ENCODE results near the gene PDE9A. TPM values are rescaled to one million over a fixed set of nuclear protein-coding genes. Genes with fewer than 3 reads are reported as not detected.

PDE9A gene
- total RNA-seq, 1 experiment from 2014 or later, result not detected

GRCh38 chr21:42739061-42739931 is 85.9 kb downstream of the PDE9A start:
- Histone ChIP-seq H3K27me3 (ENCODE audit: low read length) (no peaks in the 10 kb centered on the region), H3K9me3 (ENCODE audit: low read length) (no peaks in the 10 kb centered on the region), H3K4me1 (ENCODE audit: low read length) (no peaks in the 10 kb centered on the region), H3K9ac (ENCODE audit: low read length) (no peak overlapping the region), H3K79me2 (ENCODE audit: low read length) (no peaks in the 10 kb centered on the region), H3K36me3 (ENCODE audit: insufficient read depth, low read length) (no peaks in the 10 kb centered on the region), H4K20me1 (ENCODE audit: insufficient read depth, low read depth, low read length) (no peaks in the 10 kb centered on the region), H3K27ac (ENCODE audit: low read length) (no peak overlapping the region), H3K4me2 (ENCODE audit: low read depth, low read length, poor library complexity, severe bottlenecking) (no peak overlapping the region), H3K9me2 (replicated peaks; ENCODE audit: insufficient read depth, low read length) (no peaks in the 10 kb centered on the region), H3K4me3 (ENCODE audit: low read length) (no peak overlapping the region), H2AFZ (ENCODE audit: low read length) (no peak overlapping the region)
- no peak for DNase-seq

DNA sequence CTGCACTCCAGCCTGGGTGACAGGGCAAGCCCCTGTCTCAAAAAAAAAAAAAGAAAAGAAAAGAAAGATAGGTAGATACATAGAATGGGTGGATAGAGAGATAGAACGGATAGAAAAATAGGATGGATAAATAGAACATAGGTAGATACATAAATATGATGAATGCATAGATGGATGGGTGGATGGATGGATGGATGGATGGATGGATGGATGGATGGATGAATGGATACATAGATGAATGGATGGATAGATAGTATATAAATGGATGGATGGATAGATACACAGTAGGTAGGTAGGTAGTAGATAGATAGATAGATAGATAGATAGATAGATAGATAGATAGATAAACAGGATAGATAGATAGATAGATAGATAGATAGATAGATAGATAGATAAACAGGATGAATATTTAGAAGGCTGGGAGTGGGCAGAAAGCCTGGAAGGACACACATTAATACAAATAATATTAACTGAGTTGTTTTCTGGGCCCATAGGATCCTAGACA is 87.0 kb downstream of the PDE9A start:
- H3K36me3 ChIP-seq (ENCODE audit: insufficient read depth, low read length), result no peaks in the 10 kb centered on the region
- H2AFZ ChIP-seq (ENCODE audit: low read length), result no peak overlapping the region
- DNase-seq, result no peak
- H4K20me1 ChIP-seq (ENCODE audit: insufficient read depth, low read depth, low read length), result no peaks in the 10 kb centered on the region
- no peak overlapping the region for H3K9ac ChIP-seq (ENCODE audit: low read length)
- H3K9me2 ChIP-seq (replicated peaks; ENCODE audit: insufficient read depth, low read length), result no peaks in the 10 kb centered on the region
- no peaks in the 10 kb centered on the region for H3K27me3 ChIP-seq (ENCODE audit: low read length)
- H3K79me2 ChIP-seq (ENCODE audit: low read length), result no peaks in the 10 kb centered on the region
- no peak overlapping the region for H3K4me2 ChIP-seq (ENCODE audit: low read depth, low read length, poor library complexity, severe bottlenecking)
- H3K27ac ChIP-seq (ENCODE audit: low read length), result no peak overlapping the region
- H3K4me3 ChIP-seq (ENCODE audit: low read length), result no peak overlapping the region
- no peaks in the 10 kb centered on the region for H3K9me3 ChIP-seq (ENCODE audit: low read length)
- no peaks in the 10 kb centered on the region for H3K4me1 ChIP-seq (ENCODE audit: low read length)

DNA sequence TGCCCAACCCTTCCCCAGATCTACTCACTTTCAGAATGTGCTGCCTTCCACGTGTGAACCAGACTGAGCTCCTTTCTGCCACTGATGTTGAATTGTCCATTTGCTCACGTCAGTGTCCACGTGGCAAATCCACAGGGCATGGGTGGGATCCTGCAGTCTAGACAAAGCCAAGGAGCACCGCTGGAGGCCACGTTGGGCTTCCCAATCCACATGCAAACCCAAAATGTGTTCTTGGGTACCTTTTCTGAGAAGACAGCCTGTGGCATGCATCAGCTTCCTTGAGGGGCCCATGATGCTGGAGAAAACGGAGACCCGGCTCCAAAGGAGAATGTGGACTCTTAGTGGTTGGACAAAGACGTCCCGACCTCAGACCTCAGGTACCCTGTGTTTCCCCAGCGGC is 87.6 kb downstream of the PDE9A start:
- H2AFZ ChIP-seq (ENCODE audit: low read length), result no peak overlapping the region

GRCh38 chr21:42744520-42745445 is 91.4 kb downstream of the PDE9A start:
- DNase-seq, result no peak
- Histone ChIP-seq H3K79me2 (ENCODE audit: low read length) (no peaks in the 10 kb centered on the region), H3K27me3 (ENCODE audit: low read length) (no peaks in the 10 kb centered on the region), H3K9ac (ENCODE audit: low read length) (no peak overlapping the region), H3K4me1 (ENCODE audit: low read length) (no peaks in the 10 kb centered on the region), H3K27ac (ENCODE audit: low read length) (no peak overlapping the region), H3K9me3 (ENCODE audit: low read length) (no peaks in the 10 kb centered on the region), H3K36me3 (ENCODE audit: insufficient read depth, low read length) (no peaks in the 10 kb centered on the region), H3K9me2 (replicated peaks; ENCODE audit: insufficient read depth, low read length) (no peaks in the 10 kb centered on the region), H3K4me2 (ENCODE audit: low read depth, low read length, poor library complexity, severe bottlenecking) (no peak overlapping the region), H3K4me3 (ENCODE audit: low read length) (no peak overlapping the region), H2AFZ (ENCODE audit: low read length) (no peak overlapping the region), H4K20me1 (ENCODE audit: insufficient read depth, low read depth, low read length) (0 out of 2 replicates have a peak, but pooled peaks cover 4% of the 10 kb centered on the region)

More for the DNA sequence above, 87.6 kb downstream of the PDE9A start:
- H4K20me1 ChIP-seq (ENCODE audit: insufficient read depth, low read depth, low read length), result no peaks in the 10 kb centered on the region
- no peak overlapping the region for H3K4me2 ChIP-seq (ENCODE audit: low read depth, low read length, poor library complexity, severe bottlenecking)
- no peak overlapping the region for H3K4me3 ChIP-seq (ENCODE audit: low read length)
- H3K9ac ChIP-seq (ENCODE audit: low read length), result no peak overlapping the region
- no peaks in the 10 kb centered on the region for H3K9me2 ChIP-seq (replicated peaks; ENCODE audit: insufficient read depth, low read length)
- H3K27ac ChIP-seq (ENCODE audit: low read length), result no peak overlapping the region
- no peaks in the 10 kb centered on the region for H3K4me1 ChIP-seq (ENCODE audit: low read length)
- H3K27me3 ChIP-seq (ENCODE audit: low read length), result no peaks in the 10 kb centered on the region
- H3K36me3 ChIP-seq (ENCODE audit: insufficient read depth, low read length), result no peaks in the 10 kb centered on the region
- no peaks in the 10 kb centered on the region for H3K9me3 ChIP-seq (ENCODE audit: low read length)
- no peaks in the 10 kb centered on the region for H3K79me2 ChIP-seq (ENCODE audit: low read length)
- no peak for DNase-seq

DNA sequence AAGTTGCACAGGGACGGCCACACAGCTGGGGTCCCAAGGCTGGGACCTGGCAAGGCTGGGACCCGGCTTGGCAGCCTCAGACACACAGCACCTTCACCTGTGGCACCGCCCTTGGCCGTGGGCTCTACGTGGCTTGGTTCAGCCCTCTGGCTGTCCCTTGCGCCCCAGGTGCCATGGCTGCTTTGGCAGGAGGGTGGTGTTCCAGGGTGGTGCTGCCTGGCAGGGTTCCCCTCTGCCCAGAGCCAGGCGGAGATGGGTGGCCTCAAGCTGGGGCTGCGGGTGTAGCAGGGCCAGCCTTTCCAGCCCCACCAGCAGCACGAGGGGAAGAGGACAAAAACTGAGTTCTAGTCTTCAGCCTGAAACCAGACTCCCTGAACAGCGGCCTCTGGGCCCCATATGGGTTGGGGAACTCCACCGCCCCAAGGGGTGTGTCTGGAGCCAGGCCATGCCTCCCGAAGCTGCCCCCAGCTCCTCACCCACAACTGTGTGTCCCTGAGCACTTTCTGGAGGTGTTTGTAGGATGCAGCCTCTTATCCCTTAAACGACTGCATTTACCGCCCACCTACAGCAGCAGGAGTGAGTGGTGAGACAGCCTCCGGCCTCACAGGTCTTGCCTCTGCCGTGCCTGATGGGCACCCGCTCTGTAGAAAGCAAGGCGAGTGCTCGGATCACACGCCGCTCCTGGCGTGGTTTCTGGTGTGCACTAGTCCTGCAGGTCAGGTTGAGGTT is 92.3 kb downstream of the PDE9A start:
- no peak overlapping the region for H2AFZ ChIP-seq (ENCODE audit: low read length)
- no peaks in the 10 kb centered on the region for H3K9me2 ChIP-seq (replicated peaks; ENCODE audit: insufficient read depth, low read length)
- 0 out of 2 replicates have a peak, but pooled peaks cover 4% of the 10 kb centered on the region for H4K20me1 ChIP-seq (ENCODE audit: insufficient read depth, low read depth, low read length)
- H3K9me3 ChIP-seq (ENCODE audit: low read length), result no peaks in the 10 kb centered on the region
- H3K4me1 ChIP-seq (ENCODE audit: low read length), result no peaks in the 10 kb centered on the region
- no peaks in the 10 kb centered on the region for H3K27me3 ChIP-seq (ENCODE audit: low read length)
- H3K36me3 ChIP-seq (ENCODE audit: insufficient read depth, low read length), result no peaks in the 10 kb centered on the region
- H3K9ac ChIP-seq (ENCODE audit: low read length), result no peak overlapping the region
- H3K79me2 ChIP-seq (ENCODE audit: low read length), result no peaks in the 10 kb centered on the region
- DNase-seq, result no peak
- H3K27ac ChIP-seq (ENCODE audit: low read length), result no peak overlapping the region
- no peak overlapping the region for H3K4me3 ChIP-seq (ENCODE audit: low read length)
- no peak overlapping the region for H3K4me2 ChIP-seq (ENCODE audit: low read depth, low read length, poor library complexity, severe bottlenecking)

GRCh38 chr21:42746240-42746592 is 92.8 kb downstream of the PDE9A start:
- H3K4me2 ChIP-seq (ENCODE audit: low read depth, low read length, poor library complexity, severe bottlenecking), result no peak overlapping the region
- H3K9ac ChIP-seq (ENCODE audit: low read length), result no peak overlapping the region
- no peak overlapping the region for H3K4me3 ChIP-seq (ENCODE audit: low read length)

DNA sequence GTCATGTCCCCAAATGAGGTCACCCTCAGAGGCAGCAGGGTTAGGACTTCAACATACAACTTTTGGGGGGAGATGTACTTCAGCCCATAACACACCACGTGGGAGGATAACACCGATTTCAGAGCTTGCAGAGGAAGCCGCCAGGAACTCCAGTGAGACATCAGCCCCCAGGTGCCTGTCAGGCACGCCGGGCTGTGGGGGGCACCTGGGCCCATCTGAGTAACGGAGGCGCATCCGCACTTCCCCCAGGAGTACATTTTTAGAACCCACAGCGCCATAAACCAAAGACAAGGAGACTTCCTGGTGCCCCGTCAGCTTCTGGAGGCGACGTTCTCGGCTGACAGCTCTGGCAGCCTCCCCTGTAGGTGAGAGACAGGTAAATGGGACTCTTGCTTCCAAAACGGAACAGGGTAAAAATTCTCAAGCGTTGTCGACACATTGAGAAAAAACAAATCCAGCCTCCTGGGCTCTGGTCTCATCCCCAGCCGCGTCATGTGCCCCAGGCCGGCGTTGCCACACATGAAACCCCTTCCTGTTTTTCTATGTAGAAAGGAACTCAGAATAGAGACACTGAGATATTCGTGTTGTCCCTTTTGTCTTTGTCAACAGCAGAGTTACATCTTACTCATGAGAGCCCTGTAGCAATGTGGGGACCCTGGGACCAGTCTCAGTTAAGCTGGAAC is 93.3 kb downstream of the PDE9A start:
- no peak overlapping the region for H3K9ac ChIP-seq (ENCODE audit: low read length)
- no peak overlapping the region for H3K4me3 ChIP-seq (ENCODE audit: low read length)
- no peaks in the 10 kb centered on the region for H3K36me3 ChIP-seq (ENCODE audit: insufficient read depth, low read length)
- no peak overlapping the region for H3K27ac ChIP-seq (ENCODE audit: low read length)
- no peak for DNase-seq
- H3K27me3 ChIP-seq (ENCODE audit: low read length), result no peaks in the 10 kb centered on the region
- no peaks in the 10 kb centered on the region for H3K4me1 ChIP-seq (ENCODE audit: low read length)
- no peak overlapping the region for H2AFZ ChIP-seq (ENCODE audit: low read length)
- no peaks in the 10 kb centered on the region for H3K79me2 ChIP-seq (ENCODE audit: low read length)
- H3K9me3 ChIP-seq (ENCODE audit: low read length), result no peaks in the 10 kb centered on the region
- no peaks in the 10 kb centered on the region for H3K9me2 ChIP-seq (replicated peaks; ENCODE audit: insufficient read depth, low read length)
- H4K20me1 ChIP-seq (ENCODE audit: insufficient read depth, low read depth, low read length), result 0 out of 2 replicates have a peak, but pooled peaks cover 4% of the 10 kb centered on the region
- H3K4me2 ChIP-seq (ENCODE audit: low read depth, low read length, poor library complexity, severe bottlenecking), result no peak overlapping the region

More at GRCh38 chr21:42746240-42746592, 92.8 kb downstream of the PDE9A start:
- no peaks in the 10 kb centered on the region for H3K9me3 ChIP-seq (ENCODE audit: low read length)
- DNase-seq, result no peak
- no peaks in the 10 kb centered on the region for H3K9me2 ChIP-seq (replicated peaks; ENCODE audit: insufficient read depth, low read length)
- H2AFZ ChIP-seq (ENCODE audit: low read length), result no peak overlapping the region
- no peaks in the 10 kb centered on the region for H3K79me2 ChIP-seq (ENCODE audit: low read length)
- no peaks in the 10 kb centered on the region for H3K36me3 ChIP-seq (ENCODE audit: insufficient read depth, low read length)
- H4K20me1 ChIP-seq (ENCODE audit: insufficient read depth, low read depth, low read length), result 0 out of 2 replicates have a peak, but pooled peaks cover 4% of the 10 kb centered on the region
- no peaks in the 10 kb centered on the region for H3K4me1 ChIP-seq (ENCODE audit: low read length)
- H3K27ac ChIP-seq (ENCODE audit: low read length), result no peak overlapping the region
- no peaks in the 10 kb centered on the region for H3K27me3 ChIP-seq (ENCODE audit: low read length)
